SK-N-SH treated with all-trans-retinoic acid at 6 μM for 48 hours (cell line): Measurements from ENCODE around the gene ESCO1.

Experiments
- ATAC-seq: fragments of 200-7000 bp; cut with Tn5 transposase; 3 replicates; pipeline ENCODE4 v1.9.1; 2020; ENCODE audit warnings: mild to moderate bottlenecking, moderate library complexity
- ARNTL ChIP-seq: fragments of 450-650 bp; formaldehyde crosslinking; IDR thresholded peaks from 2 replicates; pipeline ENCODE4 v1.5.0; 2020; ENCODE audit warnings: low read depth, mild to moderate bottlenecking, moderate library complexity, borderline replicate concordance
- BACH2 ChIP-seq: fragments of 250-450 bp; sonication (Bioruptor Pico); IDR thresholded peaks from 2 replicates; pipeline ENCODE4 v1.9.0; 2021; ENCODE audit warnings: mild to moderate bottlenecking, borderline replicate concordance
- CSDC2 ChIP-seq: fragments of 250-450 bp; sonication (Bioruptor Pico); IDR thresholded peaks from 2 replicates; pipeline ENCODE4 v1.5.0; 2020; ENCODE audit warnings: mild to moderate bottlenecking, moderate library complexity
- ESRRG ChIP-seq: fragments of 250-450 bp; sonication (Bioruptor Pico); IDR thresholded peaks from 2 replicates; pipeline ENCODE4 v1.6.1; 2021; ENCODE audit warnings: mild to moderate bottlenecking
- ISL1 ChIP-seq: fragments of 250-450 bp; sonication (Bioruptor Pico); IDR thresholded peaks from 2 replicates; pipeline ENCODE4 v2.1.2; 2022; ENCODE audit warnings: mild to moderate bottlenecking, moderate library complexity
- OSR1 ChIP-seq: fragments of 250-450 bp; sonication (Bioruptor Pico); IDR thresholded peaks from 2 replicates; pipeline ENCODE4 v1.8.0; 2022; ENCODE audit warnings: moderate library complexity, mild to moderate bottlenecking, inconsistent platforms
- PATZ1 ChIP-seq: fragments of 250-450 bp; sonication (Bioruptor Pico); IDR thresholded peaks from 2 replicates; pipeline ENCODE4 v1.8.0; 2020; ENCODE audit warnings: mild to moderate bottlenecking, moderate library complexity, borderline replicate concordance
- PPARA ChIP-seq: fragments of 250-450 bp; sonication (Bioruptor Pico); IDR thresholded peaks from 2 replicates; pipeline ENCODE4 v1.5.0; 2020; ENCODE audit warnings: mild to moderate bottlenecking, borderline replicate concordance
- SNAI2 ChIP-seq: fragments of 250-450 bp; sonication (Bioruptor Pico); IDR thresholded peaks from 2 replicates; pipeline ENCODE4 v1.5.0; 2020; ENCODE audit warnings: mild to moderate bottlenecking, moderate library complexity
- TCF4 ChIP-seq: fragments of 250-450 bp; sonication (Bioruptor Pico); IDR thresholded peaks from 2 replicates; pipeline ENCODE4 v1.8.0; 2021; ENCODE audit warnings: mild to moderate bottlenecking, moderate library complexity, borderline replicate concordance
- TSHZ2 ChIP-seq: fragments of 250-450 bp; sonication (Bioruptor Pico); IDR thresholded peaks from 2 replicates; pipeline ENCODE4 v1.5.0; 2020; ENCODE audit warnings: mild to moderate bottlenecking, moderate library complexity
- ZC3H10 ChIP-seq: fragments of 250-450 bp; sonication (Bioruptor Pico); IDR thresholded peaks from 2 replicates; pipeline ENCODE4 v1.5.1; 2021; ENCODE audit warnings: mild to moderate bottlenecking, moderate library complexity
- ZFP3 ChIP-seq: fragments of 250-450 bp; sonication (Bioruptor Pico); IDR thresholded peaks from 2 replicates; pipeline ENCODE4 v1.5.0; 2020; ENCODE audit warnings: mild to moderate bottlenecking, moderate library complexity
- ZFP30 ChIP-seq: fragments of 450-650 bp; formaldehyde crosslinking; IDR thresholded peaks from 2 replicates; pipeline ENCODE4 v1.5.0; 2022; ENCODE audit warnings: mild to moderate bottlenecking, moderate library complexity
- ZNF565 ChIP-seq: fragments of 450-650 bp; formaldehyde crosslinking; conservative IDR thresholded peaks from 2 replicates; pipeline ENCODE4 v1.5.0; 2020; ENCODE audit warnings: low read depth, mild to moderate bottlenecking, moderate library complexity
- ZNF70 ChIP-seq: fragments of 450-650 bp; formaldehyde crosslinking; IDR thresholded peaks from 2 replicates; pipeline ENCODE4 v1.5.0; 2020; ENCODE audit warnings: mild to moderate bottlenecking, moderate library complexity
- ZNF8 ChIP-seq: fragments of 450-650 bp; formaldehyde crosslinking; IDR thresholded peaks from 2 replicates; pipeline ENCODE4 v1.5.0; 2020; ENCODE audit warnings: mild to moderate bottlenecking, moderate library complexity
- TF ChIP-seq, protein P1 (sequence below): fragments of 250-450 bp; sonication (Bioruptor Pico); IDR thresholded peaks from 2 replicates; pipeline ENCODE4 v1.5.1; 2020; ENCODE audit warnings: low read depth, mild to moderate bottlenecking, moderate library complexity
- TF ChIP-seq, protein P2 (sequence below): fragments of 250-450 bp; sonication (Bioruptor Pico); IDR thresholded peaks from 2 replicates; pipeline ENCODE4 v1.8.0; 2021; ENCODE audit warnings: low read depth, mild to moderate bottlenecking, moderate library complexity, borderline replicate concordance

Gene ESCO1

GRCh38 chr18:21605213-21605612, 4.7 kb upstream of the ESCO1 start (continued):
- no peak for TF ChIP-seq OSR1 (CRISPR knock-in tag)
- TF ChIP-seq, all 23 proteins: peak for 0

DNA sequence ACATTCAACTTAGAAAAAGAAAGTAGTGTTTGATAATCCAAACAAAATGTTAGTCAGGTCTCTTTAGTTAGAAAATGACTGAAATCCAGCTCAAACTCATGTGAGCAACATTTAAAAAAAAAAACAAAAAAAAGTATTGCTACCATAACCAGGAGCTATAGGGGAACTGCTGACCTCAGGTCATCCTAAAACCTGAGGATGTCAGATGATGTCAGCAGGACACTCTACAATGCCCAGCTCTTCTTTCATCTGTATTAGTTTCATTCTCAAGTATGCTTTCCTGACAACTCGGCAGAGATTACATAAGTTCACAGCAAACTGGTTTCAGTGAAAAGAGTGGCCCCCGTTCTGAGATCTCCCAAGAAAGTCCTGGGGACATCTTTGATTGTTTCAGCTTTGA, 4.2 kb upstream of the ESCO1 start:
- TF ChIP-seq BACH2 (CRISPR knock-in tag) (no peak), TCF4 (CRISPR knock-in tag) (no peak), PATZ1 (CRISPR knock-in tag) (no peak), TSHZ2 (CRISPR knock-in tag) (no peak), ZFP3 (CRISPR knock-in tag) (no peak), OSR1 (CRISPR knock-in tag) (no peak), CSDC2 (CRISPR knock-in tag) (no peak), ZC3H10 (no peak), ZNF565 (no peak), ESRRG (no peak), SNAI2 (no peak), ZNF8 (CRISPR knock-in tag) (no peak)
- TF ChIP-seq, protein P1, sequence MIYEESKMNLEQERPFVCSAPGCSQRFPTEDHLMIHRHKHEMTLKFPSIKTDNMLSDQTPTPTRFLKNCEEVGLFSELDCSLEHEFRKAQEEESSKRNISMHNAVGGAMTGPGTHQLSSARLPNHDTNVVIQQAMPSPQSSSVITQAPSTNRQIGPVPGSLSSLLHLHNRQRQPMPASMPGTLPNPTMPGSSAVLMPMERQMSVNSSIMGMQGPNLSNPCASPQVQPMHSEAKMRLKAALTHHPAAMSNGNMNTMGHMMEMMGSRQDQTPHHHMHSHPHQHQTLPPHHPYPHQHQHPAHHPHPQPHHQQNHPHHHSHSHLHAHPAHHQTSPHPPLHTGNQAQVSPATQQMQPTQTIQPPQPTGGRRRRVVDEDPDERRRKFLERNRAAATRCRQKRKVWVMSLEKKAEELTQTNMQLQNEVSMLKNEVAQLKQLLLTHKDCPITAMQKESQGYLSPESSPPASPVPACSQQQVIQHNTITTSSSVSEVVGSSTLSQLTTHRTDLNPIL (CRISPR knock-in tag) = no peak
- TF ChIP-seq, protein P2, sequence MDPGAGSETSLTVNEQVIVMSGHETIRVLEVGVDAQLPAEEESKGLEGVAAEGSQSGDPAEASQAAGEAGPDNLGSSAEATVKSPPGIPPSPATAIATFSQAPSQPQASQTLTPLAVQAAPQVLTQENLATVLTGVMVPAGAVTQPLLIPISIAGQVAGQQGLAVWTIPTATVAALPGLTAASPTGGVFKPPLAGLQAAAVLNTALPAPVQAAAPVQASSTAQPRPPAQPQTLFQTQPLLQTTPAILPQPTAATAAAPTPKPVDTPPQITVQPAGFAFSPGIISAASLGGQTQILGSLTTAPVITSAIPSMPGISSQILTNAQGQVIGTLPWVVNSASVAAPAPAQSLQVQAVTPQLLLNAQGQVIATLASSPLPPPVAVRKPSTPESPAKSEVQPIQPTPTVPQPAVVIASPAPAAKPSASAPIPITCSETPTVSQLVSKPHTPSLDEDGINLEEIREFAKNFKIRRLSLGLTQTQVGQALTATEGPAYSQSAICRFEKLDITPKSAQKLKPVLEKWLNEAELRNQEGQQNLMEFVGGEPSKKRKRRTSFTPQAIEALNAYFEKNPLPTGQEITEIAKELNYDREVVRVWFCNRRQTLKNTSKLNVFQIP (CRISPR knock-in tag) = no peak
- no peak for ATAC-seq

- TF ChIP-seq PATZ1 (CRISPR knock-in tag) (no peak), ZNF565 (no peak), ISL1 (CRISPR knock-in tag) (no peak), OSR1 (CRISPR knock-in tag) (no peak), ARNTL (CRISPR knock-in tag) (no peak), ESRRG (no peak), ZFP3 (CRISPR knock-in tag) (no peak), ZFP30 (CRISPR knock-in tag) (no peak), PPARA (no peak), ZNF70 (CRISPR knock-in tag) (no peak), TSHZ2 (CRISPR knock-in tag) (no peak)
- TF ChIP-seq, protein P1 (CRISPR knock-in tag) = no peak
- TF ChIP-seq, all 23 proteins: peak for 0
- no peak for ATAC-seq
Measured at GRCh38 chr18:21602299-21602587, 1.7 kb upstream of the ESCO1 start.
